ENCODE measurements around the gene ATN1.

Gene ATN1

DNA sequence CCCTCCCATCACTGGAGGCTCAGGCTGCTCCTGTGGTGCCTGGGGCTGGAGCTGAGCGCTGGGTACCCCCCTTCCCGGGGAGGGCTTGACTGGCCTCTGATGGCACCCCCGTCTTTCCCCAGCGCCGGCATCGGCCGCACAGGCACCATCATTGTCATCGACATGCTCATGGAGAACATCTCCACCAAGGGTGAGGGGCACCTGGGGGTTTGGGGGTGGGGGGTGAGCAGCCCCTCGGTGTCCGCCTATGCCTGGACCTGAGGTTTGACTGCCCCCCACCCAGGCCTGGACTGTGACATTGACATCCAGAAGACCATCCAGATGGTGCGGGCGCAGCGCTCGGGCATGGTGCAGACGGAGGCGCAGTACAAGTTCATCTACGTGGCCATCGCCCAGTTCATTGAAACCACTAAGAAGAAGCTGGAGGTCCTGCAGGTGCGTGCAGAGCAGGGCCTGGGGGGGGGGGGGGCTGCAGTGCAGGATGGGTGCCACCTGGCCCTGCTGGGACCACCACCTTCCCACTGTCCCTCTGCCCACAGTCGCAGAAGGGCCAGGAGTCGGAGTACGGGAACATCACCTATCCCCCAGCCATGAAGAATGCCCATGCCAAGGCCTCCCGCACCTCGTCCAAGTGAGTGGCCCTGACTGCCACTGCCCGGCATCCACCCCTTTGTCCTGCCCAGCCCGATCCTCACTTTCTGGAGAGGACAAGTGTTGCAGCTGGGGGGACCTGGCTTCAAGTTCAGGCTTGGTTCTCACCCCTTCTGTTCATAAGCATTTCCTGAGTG, 32.2 kb downstream of the ATN1 start:
- no peak for DNase-seq

DNA sequence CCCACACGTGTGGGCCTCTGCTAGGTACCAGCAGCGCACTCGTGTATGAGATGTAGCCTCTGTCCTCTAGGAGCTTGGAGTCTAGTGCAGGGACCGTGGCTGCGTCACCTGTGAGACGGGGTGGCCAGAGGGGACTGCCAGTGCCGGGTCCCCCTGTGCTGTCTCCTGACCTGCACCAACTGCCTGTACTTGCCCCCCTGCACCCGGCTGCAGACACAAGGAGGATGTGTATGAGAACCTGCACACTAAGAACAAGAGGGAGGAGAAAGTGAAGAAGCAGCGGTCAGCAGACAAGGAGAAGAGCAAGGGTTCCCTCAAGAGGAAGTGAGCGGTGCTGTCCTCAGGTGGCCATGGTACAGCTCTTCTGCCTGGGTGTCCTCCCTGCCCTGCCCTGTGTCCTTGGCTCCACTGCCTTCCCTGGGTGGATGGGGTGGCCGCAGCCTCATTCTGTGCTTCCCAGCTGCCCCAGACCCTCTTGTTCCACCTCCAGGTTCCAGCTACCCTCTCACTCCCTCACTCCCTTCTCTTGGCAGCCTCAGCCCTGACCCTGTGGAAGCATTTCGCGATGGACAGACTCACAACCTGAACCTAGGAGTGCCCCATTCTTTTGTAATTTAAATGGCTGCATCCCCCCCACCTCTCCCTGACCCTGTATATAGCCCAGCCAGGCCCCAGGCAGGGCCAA, 33.0 kb downstream of the ATN1 start:
- no peak for DNase-seq

DNA sequence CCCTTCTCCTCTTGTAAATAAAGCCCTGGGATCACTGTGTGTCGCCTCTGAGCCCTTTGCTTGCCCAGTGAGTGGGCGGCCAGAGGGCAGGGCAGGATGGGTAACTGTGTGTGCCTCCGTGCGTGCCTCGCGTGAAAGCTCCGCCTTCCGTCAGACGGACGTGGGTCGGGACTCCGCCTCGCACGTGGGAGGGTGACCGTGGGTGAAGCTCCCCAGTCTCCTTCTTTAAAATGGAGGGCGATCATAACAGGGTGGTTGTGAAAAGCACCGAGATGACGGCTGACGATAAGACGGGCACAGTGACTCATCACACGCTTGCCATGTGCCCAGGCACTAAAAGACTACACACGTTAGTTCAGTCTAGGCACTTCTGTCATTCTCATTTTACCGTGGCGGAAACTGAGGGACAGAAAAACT, 33.5 kb downstream of the ATN1 start:
- DNase-seq, result no peak

DNA sequence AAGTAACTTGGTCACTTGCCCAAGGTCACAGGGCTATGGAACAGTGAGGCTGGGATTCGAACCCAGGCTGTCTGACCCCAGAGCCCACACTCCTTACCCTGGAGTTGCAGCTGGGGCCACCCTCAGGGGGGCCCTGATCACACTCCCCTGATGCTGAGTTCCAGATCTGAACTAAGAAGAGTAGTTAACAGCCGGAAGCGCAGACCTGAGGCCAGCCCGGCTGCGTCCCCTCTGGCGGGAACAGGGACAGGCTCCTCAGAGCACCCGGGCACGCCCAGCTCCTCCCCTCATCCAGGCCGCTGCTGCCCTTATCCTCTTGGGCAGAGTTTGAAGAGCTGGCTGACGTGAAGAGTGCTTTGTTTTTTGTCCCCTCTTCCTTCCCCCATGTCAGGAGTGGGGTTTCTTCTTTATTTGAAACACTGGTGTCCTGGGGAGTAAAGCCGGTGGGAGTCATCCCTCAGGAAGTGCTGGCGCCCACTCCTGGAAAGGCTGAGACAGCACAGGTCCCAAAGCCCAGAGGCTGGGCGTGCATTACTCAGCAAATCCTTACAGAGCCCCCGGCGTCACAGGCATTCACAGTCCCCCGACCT, 34.0 kb downstream of the ATN1 start:
- DNase-seq, result peak; percentile 80

DNA sequence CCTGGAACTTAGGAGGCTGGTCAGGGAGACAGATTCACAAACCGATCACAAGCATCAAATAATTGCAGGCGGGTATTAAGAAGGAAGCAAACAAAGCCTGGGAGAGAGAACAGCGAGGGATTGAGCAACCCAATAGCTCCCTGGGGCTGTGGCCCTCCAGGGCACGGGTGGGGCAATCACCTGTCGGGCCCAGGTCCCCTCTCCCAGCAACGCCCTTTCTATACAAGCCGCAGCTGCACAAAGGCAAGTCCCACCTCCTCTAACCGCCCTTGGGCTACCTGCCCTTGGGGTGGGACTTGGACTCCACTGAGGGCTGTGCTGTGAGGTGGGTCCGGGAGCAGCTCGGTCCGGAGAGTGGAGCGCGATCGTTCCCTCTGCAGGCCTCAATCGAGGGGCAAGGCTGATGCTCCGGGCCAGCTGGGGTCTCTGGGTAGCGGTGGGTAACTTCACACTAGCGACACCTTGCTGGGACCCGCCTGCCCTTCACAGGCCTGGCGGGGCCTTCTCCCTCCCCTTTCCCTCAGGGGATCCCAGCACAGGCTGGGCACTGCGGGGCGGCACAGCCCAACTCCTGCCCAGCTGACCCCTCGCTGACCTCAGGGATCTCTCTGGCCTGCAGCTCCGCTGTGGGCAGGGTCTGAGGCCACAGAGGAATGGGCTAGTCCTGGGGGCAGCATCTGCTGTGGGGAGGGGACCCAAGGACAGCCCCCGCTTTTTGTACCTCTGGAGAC, 34.7 kb downstream of the ATN1 start:
- no peak for DNase-seq

DNA sequence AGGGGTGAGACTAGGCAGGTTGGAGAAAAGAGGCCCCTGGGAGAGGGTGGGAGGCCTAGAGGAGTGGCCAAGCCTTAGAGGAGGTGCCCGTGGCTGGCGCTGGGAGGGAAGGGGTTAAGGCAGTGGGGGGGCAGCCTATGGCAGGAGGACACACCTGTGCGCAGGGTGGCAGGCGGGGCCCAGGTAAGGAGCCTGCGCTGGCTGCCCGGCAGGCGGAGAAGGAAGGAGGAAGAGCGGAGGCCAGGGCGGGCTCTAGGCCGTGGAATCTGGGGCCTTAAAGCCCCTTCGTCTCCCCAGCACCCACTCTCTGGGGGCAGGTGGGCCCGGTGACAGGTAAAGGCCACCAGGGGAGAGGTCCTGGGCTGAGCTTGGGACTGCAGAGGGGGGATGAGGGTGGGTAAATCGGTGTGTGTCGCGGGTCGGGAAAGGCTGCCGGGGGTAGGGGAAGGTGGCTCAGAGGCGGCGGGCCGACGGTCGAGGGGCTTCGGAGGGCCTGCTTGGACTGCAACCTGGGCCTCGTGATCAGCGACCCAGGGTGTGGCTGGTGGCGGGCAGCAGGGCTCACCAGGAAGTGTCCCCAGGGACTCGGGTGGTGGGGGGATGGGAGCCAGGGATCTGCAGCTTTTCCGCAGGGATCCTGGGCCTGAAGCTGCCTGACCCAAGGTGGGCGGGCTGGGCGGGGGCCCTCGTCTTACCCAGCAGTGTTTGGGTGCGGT, 35.4 kb downstream of the ATN1 start:
- DNase-seq, result peak; percentile 33

DNA sequence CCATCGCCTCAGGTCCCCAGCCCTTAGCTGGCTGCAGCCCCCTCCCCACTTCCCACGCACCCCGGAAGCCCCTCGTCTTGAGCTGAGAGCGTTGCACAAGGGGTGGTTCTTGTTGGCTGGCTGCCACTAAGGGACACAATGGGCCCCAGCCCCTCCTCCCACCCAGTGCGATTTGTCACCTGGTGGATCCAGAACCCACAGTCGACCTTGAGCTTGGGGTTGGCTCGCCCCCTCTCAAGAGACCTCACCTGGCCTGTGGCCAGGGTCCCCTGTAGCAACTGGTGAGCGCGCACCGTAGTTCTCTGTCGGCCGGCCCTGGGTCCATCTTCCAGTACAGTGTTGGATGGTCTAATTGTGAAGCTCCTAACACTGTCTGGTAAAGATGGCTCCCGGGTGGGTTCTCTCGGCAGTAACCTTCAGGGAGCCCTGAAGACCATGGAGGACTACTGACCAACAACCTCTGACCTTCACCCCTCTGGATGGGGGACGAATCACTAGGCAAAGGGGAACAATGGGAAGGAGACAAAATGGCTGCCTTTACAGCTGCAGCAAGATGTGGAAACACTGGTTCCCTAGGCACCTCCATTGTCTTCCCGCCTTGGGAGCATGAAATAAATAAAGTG, 36.1 kb downstream of the ATN1 start:
- no peak for DNase-seq

DNA sequence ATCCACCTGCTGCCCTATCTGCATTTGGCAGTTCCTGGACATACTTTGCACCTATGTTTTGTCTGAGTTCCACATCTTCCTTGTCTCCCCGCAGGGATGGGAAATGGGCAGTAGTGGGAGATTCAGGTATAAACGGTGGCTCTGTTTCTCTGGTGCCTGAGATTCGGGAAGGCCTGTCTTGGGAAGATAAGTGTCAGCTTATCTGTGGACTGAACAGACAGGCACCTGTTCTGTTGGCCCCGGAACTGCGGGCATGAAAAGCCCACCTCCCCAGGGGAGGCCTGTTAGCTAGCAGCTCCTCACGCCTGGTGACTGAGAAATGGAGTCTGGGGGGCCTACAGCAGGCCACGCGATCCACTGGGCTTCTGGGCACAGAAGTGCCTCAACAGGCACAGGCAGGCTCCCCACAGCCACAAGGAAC, 36.9 kb downstream of the ATN1 start:
- DNase-seq, result no peak

DNA sequence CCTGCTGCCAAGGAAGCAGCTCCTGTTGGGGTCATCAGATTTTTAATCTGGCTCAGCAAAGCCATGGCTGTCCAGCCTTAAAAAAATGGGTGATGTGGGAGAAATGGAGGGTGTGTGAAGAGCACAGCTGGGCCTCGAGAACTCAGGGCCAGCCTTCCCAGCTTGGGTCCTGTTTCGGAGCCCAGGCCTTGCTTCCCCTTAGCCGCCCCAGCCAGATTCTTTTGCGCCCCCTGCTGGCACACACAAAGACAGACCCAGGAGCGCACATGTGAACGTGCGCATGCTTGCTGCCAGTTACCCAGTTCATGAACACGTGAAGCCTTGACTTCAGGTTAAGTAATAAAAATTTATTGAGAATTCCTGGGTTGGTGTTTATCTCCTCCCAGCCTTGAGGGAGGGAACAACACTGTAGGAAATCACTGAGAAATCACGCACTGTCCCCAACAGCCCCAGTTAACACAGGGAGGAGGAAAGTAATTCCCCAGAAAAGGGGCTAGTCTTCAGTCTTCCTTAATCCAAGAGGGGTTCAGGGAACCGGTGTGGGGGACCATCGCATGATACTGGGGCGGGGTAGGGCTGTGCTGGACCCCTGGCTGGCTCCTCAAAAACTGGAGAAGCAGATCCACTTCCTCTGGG, 37.4 kb downstream of the ATN1 start:
- peak; percentile 95 for DNase-seq

DNA sequence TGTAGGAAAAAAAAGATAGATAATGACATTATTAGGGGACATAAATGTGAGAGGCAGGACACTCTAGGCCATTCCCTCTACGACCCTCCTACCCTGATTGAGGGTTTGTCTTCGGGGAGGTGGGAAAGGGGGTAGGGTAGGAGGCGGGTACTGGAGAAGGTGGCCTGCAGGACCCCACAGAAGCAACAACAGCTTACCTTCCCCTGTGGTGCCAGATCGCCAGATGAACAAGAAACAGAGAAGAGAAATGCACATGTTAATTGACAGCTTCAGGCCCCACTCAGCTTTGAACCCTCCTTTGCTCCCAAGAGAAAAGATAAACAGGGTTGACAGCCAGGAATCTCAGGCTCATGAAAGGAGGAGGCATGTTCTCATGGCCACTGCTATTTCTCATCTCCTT, 38.0 kb downstream of the ATN1 start:
- DNase-seq, result no peak

DNA sequence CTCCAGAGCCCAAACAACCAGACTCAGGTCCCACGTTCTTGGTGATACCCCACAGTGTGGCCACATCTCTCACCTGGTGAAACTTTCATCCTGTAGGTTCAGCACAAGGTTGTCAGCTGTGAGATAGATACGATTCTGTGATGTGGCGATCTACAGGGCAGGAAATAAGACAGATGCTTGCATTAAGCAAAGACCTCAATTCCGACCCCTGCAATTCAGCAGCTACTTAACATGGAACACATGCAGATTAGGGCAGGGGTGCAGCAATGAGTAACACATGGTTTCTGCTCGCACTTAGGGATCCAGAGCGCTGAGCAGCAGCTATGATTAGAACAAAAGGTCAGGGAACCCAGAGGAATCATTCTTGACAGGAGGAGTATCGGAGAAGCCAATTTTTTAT, 38.6 kb downstream of the ATN1 start:
- no peak for DNase-seq

DNA sequence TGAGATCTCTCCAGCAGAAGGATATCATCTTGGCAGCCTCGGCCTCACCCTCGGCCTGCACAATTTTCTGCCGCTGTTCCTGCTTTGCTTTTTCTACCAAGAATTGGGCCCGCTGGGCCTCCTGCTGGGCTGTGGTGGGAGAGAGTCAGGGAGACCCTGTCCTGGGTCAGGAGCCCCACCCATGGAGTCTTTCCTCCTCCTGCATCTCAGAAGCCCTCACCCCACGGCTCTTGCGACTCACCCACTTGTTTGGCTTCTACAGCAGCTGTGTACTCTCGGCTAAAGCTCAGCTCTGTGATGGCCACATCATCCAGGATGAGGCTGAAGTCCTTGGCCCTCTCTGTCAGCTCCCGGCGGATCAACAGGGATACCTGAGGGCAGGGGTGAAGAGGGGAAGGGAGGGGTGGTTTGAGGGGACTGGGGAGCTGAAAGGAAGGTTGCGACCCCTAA, 39.9 kb downstream of the ATN1 start:
- DNase-seq, result no peak

DNA sequence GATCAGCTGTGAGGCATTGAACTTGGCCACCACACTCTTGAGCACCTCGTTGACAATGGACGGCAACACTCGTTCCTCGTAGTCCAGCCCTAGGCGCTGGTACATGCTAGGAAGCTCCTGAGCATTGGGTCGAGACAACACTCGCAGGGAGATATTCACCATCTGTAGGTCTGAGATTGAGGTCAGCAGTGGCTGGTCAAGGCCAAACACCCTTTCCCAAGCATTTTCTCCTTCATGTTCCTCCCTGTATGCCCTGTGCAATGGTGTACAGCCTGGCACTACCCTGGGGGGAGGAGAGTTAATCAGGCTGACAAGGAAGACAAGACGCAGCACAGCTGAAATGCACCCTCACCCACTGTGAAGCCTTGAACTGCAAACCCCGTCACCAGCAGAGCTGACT, 40.7 kb downstream of the ATN1 start:
- no peak for DNase-seq

DNA sequence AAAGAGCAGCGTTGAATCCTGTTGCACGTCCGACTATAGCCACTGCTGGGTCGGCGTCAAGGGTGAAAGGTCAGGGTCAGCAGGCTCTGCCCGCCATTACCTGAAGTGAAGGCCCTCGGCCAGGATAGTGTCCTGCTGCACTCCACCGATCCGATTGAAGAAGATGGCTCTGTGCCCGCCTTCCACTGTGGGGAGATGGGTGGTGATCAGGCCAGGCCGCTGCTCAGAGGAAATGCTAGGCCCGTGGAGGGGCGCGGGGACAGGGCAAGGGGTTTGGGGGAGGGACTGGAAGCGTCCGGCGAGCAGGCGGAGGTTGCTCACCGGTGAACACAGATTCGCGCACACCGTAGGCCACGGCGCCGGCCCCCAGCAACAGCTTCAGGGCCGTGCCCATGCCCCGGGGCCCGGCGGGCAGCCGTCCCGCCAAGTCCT, 42.4 kb downstream of the ATN1 start:
- peak; percentile 29 for DNase-seq

DNA sequence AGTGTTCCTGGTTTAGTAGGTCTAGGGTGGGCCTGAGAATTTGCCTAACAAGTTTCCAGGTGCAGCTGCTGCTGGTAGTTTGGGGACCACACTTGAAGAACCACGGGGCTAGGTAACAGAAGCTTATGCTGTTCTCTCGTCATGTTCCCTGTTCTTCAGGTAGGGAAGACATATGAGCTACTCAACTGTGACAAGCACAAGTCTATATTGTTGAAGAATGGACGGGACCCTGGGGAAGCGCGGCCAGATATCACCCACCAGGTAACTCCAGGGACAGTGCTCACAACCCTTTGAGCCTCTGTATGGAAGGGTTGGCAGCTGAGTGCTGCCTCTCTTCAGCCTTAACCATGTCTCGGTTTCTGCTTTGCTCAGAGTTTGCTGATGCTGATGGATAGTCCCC, 46.4 kb downstream of the ATN1 start:
- DNase-seq, result no peak

DNA sequence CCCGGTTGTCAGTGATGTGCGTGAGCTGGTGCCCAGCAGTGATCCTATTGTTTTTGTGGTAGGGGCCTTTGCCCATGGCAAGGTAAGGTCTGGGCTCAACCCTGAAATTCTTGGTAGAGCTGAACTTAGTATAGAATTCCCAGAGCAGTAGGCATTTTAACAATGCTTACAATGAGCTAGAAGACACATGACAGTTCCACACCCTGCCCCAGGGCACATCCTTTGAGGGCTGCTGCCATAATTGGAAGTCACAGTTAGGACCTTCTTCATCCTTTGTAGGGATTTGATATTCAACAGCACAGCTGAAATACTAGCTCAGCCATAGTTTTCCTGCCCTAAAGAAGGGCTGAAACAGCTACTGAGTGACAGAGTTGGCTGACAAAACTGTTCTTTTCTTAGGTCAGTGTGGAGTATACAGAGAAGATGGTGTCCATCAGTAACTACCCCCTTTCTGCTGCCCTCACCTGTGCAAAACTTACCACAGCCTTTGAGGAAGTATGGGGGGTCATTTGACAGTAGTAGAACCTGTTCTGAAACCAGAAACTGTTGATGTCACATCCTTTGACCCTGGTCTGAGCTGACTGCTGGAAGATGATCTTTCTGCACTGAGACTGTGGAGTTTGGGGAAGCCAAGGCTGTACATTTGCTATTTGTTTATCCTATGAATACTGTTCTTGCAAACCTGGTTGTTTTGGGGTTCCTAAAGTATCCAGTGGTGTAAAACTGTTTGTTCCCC, 47.7 kb downstream of the ATN1 start:
- no peak for DNase-seq

DNA sequence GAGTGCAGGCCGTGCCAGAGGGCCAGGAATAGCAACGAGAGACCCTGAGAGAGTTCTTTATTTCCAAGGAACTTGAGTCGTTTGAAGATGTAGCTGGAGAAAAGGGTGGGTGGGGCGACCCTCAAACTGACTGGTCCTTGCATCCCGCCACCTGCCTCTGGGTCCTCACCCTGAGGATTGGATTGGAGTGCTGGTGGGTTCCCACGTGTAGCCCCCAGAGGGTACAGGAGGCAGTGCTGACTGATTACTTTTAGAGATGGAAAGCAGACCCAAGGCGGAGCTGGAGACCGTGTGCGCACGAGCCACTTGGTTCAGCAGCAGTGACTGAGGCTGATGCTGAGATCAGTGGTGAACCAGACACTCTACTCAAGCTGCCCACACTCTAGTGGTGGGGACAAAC, 49.9 kb downstream of the ATN1 start:
- no peak for DNase-seq

DNA sequence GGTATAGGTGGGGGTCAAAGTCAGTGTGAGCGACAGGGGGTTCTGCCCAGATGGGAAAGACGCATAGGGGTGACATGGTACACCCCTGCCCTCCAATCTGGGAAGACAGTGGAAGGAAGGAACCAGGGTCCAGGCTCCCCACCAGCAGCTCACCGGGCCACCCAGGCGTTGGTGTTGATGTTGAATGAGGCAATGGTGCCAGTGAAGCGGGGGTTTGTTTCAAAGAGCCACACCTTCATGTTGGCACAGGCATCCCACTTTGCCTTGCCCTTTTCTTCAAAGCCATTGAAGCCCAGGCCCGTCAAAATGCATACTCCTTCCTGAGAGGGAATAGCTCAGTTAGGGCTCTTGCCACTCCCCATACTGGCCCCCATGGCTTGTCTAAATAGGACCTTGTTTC, 50.4 kb downstream of the ATN1 start:
- no peak for DNase-seq

DNA sequence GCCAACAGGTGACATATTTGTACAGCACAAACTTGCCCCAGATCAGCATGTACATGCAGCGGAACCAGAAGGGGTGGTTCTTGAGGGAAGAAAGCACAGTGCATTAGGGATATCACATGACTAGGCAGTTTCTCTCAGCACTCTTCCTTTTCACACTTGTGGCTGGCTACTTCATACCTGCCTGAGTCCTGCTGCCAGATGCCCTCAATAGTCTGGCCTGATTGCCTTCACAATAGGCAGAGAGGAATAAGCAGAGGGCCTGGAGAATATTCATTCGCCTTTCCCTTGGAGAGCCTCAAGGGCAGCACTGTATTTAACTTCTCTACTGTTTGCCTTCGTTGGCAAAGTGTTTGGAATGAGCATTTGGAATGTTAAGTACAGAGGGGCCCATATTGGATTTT, 50.9 kb downstream of the ATN1 start:
- no peak for DNase-seq

DNA sequence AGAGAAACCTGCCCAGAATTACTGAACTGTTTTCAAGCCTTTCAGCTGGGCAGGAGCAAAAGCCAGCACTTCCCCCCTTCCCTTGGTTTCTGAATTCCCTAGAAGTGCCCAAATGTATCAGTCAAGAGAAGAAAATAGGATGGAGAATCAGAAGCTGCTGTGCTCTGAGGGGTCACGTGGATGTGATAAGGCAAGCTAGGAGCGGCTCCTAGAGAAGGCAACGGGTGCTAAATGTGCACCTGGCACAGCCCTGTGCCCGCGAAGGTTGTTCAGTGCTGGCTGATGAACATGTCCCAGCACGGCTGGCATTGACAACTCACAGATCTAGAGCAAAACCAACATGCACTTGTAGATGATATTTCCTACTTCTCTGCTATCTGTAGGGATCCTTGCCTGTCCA, 51.3 kb downstream of the ATN1 start:
- DNase-seq, result no peak

DNA sequence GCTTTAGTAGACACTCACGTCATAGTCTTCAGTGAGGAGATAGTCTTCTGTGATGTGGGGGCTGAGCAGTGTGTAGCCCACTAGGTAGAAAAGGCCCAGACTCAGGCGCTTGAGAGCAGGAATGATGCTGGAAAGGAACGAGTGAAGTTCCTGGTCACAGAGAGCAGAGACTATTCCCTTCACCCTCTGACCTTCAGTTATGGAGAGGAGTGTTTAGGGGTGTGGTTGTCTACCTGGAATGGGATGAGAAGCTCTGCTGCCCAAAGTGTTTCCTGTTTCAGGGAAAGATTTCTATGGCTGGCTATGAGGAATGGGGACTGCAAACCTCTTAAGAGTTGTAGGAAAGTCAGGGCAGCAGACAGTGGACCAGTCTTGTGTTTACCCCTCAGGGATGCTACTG, 51.7 kb downstream of the ATN1 start:
- DNase-seq, result no peak

Measured in eye (tissue), 1 donor.